PFSK-1 (cell line): Measurements from ENCODE around the gene USP13.

Experiments used
- FOXP2 ChIP-seq: optimal IDR thresholded peaks from 2 replicates; pipeline ENCODE3; 2011; ENCODE audit warnings: borderline replicate concordance, control low read depth, inconsistent platforms; ENCODE audit not compliant: insufficient read depth; ENCODE audit errors: extremely low read length, extremely low read depth
- POLR2AphosphoS5 ChIP-seq: IDR thresholded peaks from 2 replicates; pipeline ENCODE4 v1.6.1; 2012; ENCODE audit warnings: low read depth, mild to moderate bottlenecking, control low read depth, low read length, moderate library complexity
- SIN3A ChIP-seq: IDR thresholded peaks from 2 replicates; pipeline ENCODE4 v1.6.1; 2012; ENCODE audit warnings: mild to moderate bottlenecking, low read length, moderate library complexity, borderline replicate concordance; ENCODE audit not compliant: insufficient read depth
- TAF1 ChIP-seq: IDR thresholded peaks from 2 replicates; pipeline ENCODE4 v1.6.1; 2012; ENCODE audit warnings: low read length, control low read depth, borderline replicate concordance; ENCODE audit not compliant: insufficient read depth
- TF ChIP-seq, protein P1 (sequence below), 2 experiments: IDR thresholded peaks; 2 replicates each; pipeline versions ENCODE4 v1.6.1 to v1.8.0; 2011 to 2012; ENCODE audit warnings: low read depth in 2 of 2, low read length in 2 of 2, control low read depth in 1 of 2, inconsistent platforms in 1 of 2, mild to moderate bottlenecking in 1 of 2, moderate library complexity in 1 of 2; ENCODE audit not compliant: insufficient read depth in 1 of 2

USP13 gene

DNA sequence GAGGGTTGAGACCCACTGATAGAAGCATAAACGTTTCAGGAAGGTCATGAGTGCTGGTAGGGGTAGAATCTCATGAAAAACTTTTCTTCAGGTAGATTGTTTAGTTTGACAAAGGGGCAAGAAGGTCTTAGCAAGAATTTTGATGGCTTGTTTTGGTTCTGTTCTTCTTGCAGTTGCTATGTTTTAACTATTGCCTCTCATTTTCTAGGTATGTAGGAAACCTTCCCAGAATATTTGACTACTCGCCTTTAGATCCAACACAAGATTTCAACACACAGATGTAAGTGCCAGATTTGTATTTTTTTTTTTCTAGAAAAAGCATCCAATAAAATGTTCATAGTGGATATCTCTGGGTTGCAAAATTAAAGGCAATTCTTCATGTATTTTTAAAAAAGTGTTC is 77.1 kb downstream of the USP13 start:
- TF ChIP-seq POLR2AphosphoS5 (no peak), FOXP2 (no peak), SIN3A (no peak), TAF1 (no peak)
- TF ChIP-seq, protein P1, sequence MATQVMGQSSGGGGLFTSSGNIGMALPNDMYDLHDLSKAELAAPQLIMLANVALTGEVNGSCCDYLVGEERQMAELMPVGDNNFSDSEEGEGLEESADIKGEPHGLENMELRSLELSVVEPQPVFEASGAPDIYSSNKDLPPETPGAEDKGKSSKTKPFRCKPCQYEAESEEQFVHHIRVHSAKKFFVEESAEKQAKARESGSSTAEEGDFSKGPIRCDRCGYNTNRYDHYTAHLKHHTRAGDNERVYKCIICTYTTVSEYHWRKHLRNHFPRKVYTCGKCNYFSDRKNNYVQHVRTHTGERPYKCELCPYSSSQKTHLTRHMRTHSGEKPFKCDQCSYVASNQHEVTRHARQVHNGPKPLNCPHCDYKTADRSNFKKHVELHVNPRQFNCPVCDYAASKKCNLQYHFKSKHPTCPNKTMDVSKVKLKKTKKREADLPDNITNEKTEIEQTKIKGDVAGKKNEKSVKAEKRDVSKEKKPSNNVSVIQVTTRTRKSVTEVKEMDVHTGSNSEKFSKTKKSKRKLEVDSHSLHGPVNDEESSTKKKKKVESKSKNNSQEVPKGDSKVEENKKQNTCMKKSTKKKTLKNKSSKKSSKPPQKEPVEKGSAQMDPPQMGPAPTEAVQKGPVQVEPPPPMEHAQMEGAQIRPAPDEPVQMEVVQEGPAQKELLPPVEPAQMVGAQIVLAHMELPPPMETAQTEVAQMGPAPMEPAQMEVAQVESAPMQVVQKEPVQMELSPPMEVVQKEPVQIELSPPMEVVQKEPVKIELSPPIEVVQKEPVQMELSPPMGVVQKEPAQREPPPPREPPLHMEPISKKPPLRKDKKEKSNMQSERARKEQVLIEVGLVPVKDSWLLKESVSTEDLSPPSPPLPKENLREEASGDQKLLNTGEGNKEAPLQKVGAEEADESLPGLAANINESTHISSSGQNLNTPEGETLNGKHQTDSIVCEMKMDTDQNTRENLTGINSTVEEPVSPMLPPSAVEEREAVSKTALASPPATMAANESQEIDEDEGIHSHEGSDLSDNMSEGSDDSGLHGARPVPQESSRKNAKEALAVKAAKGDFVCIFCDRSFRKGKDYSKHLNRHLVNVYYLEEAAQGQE (IDR thresholded peaks at IDR 0.05; ENCODE audit: insufficient read depth in 1 of 2, low read depth in 2 of 2, low read length in 2 of 2): no peak

DNA sequence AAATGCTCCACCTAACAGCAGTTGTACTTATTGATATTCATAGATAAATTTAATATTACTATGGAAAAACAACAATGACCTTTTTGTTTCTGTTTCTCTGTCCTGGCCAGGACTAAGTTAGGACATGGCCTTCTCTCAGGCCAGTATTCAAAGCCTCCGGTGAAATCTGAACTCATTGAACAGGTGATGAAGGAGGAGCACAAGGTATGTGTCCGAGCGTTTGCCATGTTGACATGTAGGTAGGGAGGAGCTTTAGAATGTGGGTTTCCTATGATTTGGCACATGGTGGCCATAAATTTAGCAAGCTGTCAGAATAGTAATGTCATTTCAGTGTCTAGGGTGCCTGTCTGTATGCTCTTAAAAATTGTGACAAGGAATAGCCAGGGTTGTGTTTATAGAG is 77.7 kb downstream of the USP13 start:
- no peak for TF ChIP-seq POLR2AphosphoS5
- no peak for TF ChIP-seq FOXP2
- TF ChIP-seq, protein P1 (IDR thresholded peaks at IDR 0.05; ENCODE audit: insufficient read depth in 1 of 2, low read depth in 2 of 2, low read length in 2 of 2): no peak
- no peak for TF ChIP-seq SIN3A
- no peak for TF ChIP-seq TAF1

DNA sequence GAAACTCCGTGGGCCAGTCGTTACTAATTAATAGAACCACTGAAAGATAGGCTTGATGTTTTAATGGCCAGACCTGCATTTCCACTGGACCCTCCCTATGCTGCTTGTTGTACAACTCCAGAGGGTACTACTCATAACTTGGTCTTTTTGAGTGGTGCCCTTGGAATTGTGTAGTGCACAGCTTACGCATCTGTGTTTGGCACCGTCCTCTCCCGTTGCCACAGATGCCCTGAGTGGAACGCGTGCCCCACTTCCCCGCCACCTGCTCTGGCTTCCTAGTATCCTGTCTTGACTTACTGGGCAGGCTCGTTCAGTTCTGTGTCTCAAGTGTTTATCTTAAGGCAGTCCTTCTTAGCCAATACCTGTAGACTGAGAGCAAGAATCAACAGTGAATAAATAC is 78.7 kb downstream of the USP13 start:
- TF ChIP-seq POLR2AphosphoS5 (no peak), SIN3A (no peak), FOXP2 (no peak), TAF1 (no peak)
- TF ChIP-seq, protein P1 (IDR thresholded peaks at IDR 0.05; ENCODE audit: insufficient read depth in 1 of 2, low read depth in 2 of 2, low read length in 2 of 2): no peak

DNA sequence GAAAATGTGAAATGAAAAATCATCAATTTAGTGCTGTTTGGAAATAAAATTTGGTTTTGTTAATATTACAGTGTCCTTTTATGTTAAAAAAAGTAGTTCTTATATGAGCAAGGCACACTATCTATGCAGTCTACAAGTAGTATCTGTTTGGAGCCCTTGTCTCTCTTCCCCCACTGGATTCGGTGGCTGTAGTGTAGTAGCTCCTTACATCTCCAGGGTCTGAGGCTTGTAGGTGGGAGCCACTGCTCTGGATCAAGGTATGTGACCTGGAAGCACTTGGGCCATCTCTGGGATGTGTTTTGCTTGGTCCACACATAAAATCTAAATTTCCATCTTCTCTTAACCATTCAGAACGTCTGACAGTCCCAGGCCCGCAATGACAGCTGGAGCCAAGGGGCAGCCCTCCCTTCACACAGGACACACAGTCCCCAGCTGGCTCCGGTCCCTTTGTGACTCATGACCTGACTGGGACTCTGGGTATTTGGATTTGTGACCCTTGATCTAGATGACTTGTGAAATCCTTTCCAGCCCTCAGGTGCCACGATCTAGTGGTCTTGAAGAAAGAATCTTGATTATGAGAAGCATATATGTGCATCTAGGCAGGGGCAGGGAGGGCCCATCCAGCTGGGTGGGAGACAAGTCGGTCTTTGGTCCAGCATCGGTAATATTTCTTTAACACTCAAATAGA is 80.0 kb downstream of the USP13 start:
- TF ChIP-seq SIN3A (no peak), POLR2AphosphoS5 (no peak), FOXP2 (no peak), TAF1 (no peak)
- TF ChIP-seq, protein P1 (IDR thresholded peaks at IDR 0.05; ENCODE audit: insufficient read depth in 1 of 2, low read depth in 2 of 2, low read length in 2 of 2): no peak
